Measurements from ENCODE around the gene SEMA3B. TPM values are rescaled to one million over a fixed set of nuclear protein-coding genes. Genes with fewer than 3 reads are reported as not detected.

SEMA3B gene
- polyA plus RNA-seq, 3 donors: 0.56 TPM; not detected in 2

GRCh38 chr3:50249457-50249856, 19.5 kb upstream of the SEMA3B start:
- H3K4me2 ChIP-seq (replicated peaks; ENCODE audit: extremely low read depth, low read length, poor library complexity, severe bottlenecking): no peak overlapping the region
- TF ChIP-seq, protein P1, sequence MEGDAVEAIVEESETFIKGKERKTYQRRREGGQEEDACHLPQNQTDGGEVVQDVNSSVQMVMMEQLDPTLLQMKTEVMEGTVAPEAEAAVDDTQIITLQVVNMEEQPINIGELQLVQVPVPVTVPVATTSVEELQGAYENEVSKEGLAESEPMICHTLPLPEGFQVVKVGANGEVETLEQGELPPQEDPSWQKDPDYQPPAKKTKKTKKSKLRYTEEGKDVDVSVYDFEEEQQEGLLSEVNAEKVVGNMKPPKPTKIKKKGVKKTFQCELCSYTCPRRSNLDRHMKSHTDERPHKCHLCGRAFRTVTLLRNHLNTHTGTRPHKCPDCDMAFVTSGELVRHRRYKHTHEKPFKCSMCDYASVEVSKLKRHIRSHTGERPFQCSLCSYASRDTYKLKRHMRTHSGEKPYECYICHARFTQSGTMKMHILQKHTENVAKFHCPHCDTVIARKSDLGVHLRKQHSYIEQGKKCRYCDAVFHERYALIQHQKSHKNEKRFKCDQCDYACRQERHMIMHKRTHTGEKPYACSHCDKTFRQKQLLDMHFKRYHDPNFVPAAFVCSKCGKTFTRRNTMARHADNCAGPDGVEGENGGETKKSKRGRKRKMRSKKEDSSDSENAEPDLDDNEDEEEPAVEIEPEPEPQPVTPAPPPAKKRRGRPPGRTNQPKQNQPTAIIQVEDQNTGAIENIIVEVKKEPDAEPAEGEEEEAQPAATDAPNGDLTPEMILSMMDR (IDR thresholded peaks at IDR 0.05): no peak
- H3K27ac ChIP-seq (ENCODE audit: low read depth in 1 of 2, low read length in 2 of 2): peak overlapping the region; percentile 98 to 100
- H3K27me3 Mint-ChIP-seq (ENCODE audit: low read depth in 3 of 3): peaks cover 0 to 3% (median 0%) of the 10 kb centered on the region in 3 donors
- H3K9me3 Mint-ChIP-seq: peaks cover 0 to 2% (median 0%) of the 10 kb centered on the region in 7 donors
- no peak for DNase-seq
- intact Hi-C loops (cut with micrococcal nuclease): no loop called here
- H3K36me3 ChIP-seq (replicated peaks in 1 of 2; ENCODE audit: control insufficient read depth in 1 of 2, insufficient read depth in 2 of 2, low read length in 2 of 2): peaks cover 70 to 77% of the 10 kb centered on the region in 2 donors
- WGBS (ENCODE audit: insufficient coverage): 90% methylated on average over 2 of the region's 5 CpGs
- H3K79me2 ChIP-seq (ENCODE audit: insufficient read depth, low read length): peaks cover 100% of the 10 kb centered on the region
- no peak overlapping the region for H2AFZ ChIP-seq (ENCODE audit: insufficient read depth, low read depth, low read length, poor library complexity, severe bottlenecking)
- peak overlapping the region in 4 of 7 donors; percentile 81 to 97 (median 93) for H3K27ac Mint-ChIP-seq
- peaks cover 87 to 90% of the 10 kb centered on the region in 2 donors for H3K4me1 ChIP-seq (ENCODE audit: control insufficient read depth in 1 of 2, insufficient read depth in 2 of 2, low read length in 2 of 2)
- no peak overlapping the region for H3K4me3 Mint-ChIP-seq
- peaks cover 100% of the 10 kb centered on the region for H4K20me1 ChIP-seq (ENCODE audit: insufficient read depth, low read length)
- H3K27me3 ChIP-seq (ENCODE audit: control insufficient read depth in 2 of 2, insufficient read depth in 2 of 2, low read length in 2 of 2): no peaks in the 10 kb centered on the region
- H3K9ac ChIP-seq (ENCODE audit: insufficient read depth, low read length, poor library complexity, severe bottlenecking): no peak overlapping the region
- H3K4me1 Mint-ChIP-seq: peaks cover 80% of the 10 kb centered on the region
- no peak overlapping the region for H3K4me3 ChIP-seq (replicated peaks in 1 of 3; ENCODE audit: low read depth in 2 of 3, low read length in 3 of 3)
- peaks cover 52 to 89% of the 10 kb centered on the region in 2 donors for H3K36me3 Mint-ChIP-seq
- no peaks in the 10 kb centered on the region for H3K9me3 ChIP-seq (replicated peaks in 1 of 2; ENCODE audit: control insufficient read depth in 1 of 2, insufficient read depth in 1 of 2, low read length in 2 of 2)

DNA sequence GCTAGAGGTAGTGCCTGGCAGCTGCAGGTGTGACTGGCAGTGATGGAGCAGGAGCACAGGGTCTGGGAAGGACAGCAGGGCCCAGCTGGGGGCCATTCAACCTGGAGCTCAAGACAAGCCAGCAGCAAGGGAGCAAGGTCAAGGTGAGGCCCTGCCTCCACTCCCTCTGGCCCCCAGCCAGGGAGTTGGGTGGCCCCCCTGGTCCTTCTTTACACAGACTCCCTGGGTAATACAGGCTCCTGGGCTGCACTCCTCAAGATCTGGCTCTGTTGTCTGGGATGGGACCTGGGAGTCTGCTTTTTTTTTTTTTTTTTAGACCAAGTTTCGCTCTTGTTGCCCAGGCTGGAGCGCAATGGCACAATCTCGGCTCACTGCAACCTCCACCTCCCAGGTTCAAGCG, 18.4 kb upstream of the SEMA3B start:
- intact Hi-C loops (cut with micrococcal nuclease): no loop called here
- Mint-ChIP-seq H3K27me3 (ENCODE audit: low read depth in 3 of 3) (no peaks in the 10 kb centered on the region), H3K36me3 (peaks cover 57 to 89% of the 10 kb centered on the region in 2 donors), H3K4me1 (peaks cover 78% of the 10 kb centered on the region), H3K4me3 (no peak overlapping the region), H3K27ac (peak overlapping the region in 4 of 7 donors; percentile 28 to 97 (median 79)), H3K9me3 (peaks cover 0 to 2% (median 0%) of the 10 kb centered on the region in 7 donors)
- Histone ChIP-seq H3K27ac (ENCODE audit: low read depth in 1 of 2, low read length in 2 of 2) (peak overlapping the region in 1 of 2 donors; percentile 100), H3K9me3 (replicated peaks in 1 of 2; ENCODE audit: control insufficient read depth in 1 of 2, insufficient read depth in 1 of 2, low read length in 2 of 2) (no peaks in the 10 kb centered on the region), H4K20me1 (ENCODE audit: insufficient read depth, low read length) (peaks cover 100% of the 10 kb centered on the region), H2AFZ (ENCODE audit: insufficient read depth, low read depth, low read length, poor library complexity, severe bottlenecking) (no peak overlapping the region), H3K4me3 (replicated peaks in 1 of 3; ENCODE audit: low read depth in 2 of 3, low read length in 3 of 3) (no peak overlapping the region), H3K79me2 (ENCODE audit: insufficient read depth, low read length) (peaks cover 100% of the 10 kb centered on the region), H3K36me3 (replicated peaks in 1 of 2; ENCODE audit: control insufficient read depth in 1 of 2, insufficient read depth in 2 of 2, low read length in 2 of 2) (peaks cover 72 to 87% of the 10 kb centered on the region in 2 donors), H3K4me2 (replicated peaks; ENCODE audit: extremely low read depth, low read length, poor library complexity, severe bottlenecking) (no peak overlapping the region), H3K4me1 (ENCODE audit: control insufficient read depth in 1 of 2, insufficient read depth in 2 of 2, low read length in 2 of 2) (peaks cover 87 to 90% of the 10 kb centered on the region in 2 donors), H3K27me3 (ENCODE audit: control insufficient read depth in 2 of 2, insufficient read depth in 2 of 2, low read length in 2 of 2) (no peaks in the 10 kb centered on the region), H3K9ac (ENCODE audit: insufficient read depth, low read length, poor library complexity, severe bottlenecking) (no peak overlapping the region)
- DNase-seq: no peak
- WGBS (ENCODE audit: insufficient coverage): no CpG with 5 or more reads among the region's 4 CpGs
- TF ChIP-seq, protein P1 (IDR thresholded peaks at IDR 0.05): no peak

Measured in CD14-positive monocyte (primary cell).